Islet precursor cell (in vitro differentiated cells): ENCODE data around the gene RHBDD3.

ENCODE experiments used
- DNase-seq: peaks from one replicate; pipeline ENCODE4 v3.0.0-alpha.2; 2018

Gene RHBDD3

DNA sequence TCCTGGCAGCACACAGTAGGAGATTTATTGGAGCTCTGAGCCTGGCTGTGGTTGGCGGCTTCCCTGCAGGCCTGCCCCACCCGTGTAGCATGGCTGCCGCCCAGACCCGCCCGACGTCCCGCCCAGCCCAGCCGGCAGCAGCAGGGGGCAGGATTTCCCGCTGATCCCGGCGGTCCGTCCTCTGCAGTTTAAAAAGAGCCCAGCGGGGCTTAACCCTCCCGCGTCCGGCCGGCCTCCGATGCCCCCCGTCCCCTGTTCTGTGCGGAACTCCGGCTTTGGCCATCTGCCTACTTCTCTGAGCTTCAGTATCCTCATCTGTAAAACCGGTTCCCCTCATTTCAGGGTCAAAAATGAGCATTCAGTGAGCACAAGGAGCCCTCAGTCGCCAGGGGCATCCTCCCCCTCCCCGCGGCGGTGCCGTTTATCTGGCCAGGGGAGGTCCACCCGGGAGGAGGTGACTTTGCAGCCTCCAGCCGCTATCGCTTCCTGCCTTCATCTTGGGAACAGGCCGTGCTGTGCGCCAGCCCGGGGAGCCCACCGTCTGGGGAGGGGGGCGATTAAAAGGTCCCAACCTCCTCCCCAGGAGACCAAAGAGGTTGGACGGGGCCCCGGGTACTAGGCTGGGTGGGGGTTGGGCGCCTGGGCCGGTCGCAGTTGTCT, 38.5 kb upstream of the RHBDD3 start, which contains the start of gene GAS2L1:
Gene GAS2L1 (plus strand): TSS at position 476 of the 660 bp plus-strand sequence. CDS start 1,456 bp downstream, outside the sequence.
- DNase-seq = peak; percentile 95

DNA sequence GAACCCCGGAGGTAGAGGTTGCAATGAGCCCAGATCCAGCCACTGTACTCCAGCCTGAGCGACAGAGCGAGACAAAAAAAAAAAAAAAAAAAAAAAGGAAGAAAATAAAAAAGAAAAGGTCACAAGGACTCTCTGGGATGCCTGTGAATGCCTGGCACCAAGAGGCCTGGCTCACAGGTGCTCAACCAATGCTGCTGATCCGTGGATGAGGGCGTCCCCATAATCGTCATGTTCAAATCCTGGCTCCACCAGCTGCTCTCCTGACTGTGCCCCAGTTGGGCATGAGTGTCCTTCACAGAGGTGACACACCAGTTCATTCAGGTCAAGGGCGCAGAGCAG, 38.0 kb upstream of the RHBDD3 start:
- no peak for DNase-seq

DNA sequence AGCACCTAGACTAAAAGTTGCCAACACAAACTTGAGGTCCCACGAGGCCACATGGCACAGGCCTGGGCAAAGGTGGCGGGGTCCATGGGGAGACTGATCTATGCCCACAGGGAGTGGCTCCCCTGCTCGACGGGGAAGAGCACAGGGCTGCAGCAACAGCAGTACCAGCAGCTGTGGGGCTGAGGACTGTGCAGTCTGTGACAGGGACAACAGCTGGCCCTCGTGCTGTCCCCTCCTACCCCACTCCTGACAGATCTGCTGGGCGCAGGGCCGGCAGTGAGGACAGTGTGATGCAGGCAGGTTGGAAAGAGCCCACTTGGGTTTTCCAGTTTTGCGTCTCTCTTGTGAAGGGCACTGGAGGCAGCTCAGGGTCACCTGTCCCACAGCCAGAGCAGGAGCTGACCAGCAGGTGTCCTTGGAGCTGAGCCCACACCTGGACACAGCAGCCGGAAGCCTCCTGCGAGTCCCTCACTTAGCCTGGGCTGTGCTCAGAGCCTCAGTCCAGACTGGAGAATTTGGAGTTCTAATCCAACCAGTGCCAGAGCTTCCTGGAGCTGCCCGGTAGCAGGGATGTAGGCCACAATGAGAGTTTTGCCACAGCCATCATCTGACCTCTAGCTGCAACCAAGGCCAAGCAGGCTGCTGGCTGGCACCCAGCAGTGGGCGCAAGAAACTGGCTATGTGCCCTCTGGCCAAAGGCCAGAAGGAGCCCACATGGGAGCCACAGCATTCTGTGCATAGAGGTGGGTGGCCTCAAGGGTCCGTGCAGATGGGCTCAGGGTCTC, 35.1 kb upstream of the RHBDD3 start:
- peak; percentile 76 for DNase-seq

DNA sequence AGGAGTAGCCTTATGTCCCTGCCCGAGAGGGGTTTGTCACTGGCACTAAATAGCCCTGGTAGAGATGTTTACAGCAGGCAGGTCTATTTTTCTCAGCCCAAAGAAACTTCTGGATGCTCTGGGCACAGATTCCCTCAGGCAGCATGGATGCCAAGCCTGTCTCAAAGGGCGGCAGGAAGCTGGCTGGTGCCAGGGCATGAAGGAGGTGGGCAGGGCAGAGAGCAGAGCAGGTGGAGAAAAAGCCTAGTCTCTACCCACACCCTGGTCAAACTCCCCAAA, 34.6 kb upstream of the RHBDD3 start:
- DNase-seq = no peak

DNA sequence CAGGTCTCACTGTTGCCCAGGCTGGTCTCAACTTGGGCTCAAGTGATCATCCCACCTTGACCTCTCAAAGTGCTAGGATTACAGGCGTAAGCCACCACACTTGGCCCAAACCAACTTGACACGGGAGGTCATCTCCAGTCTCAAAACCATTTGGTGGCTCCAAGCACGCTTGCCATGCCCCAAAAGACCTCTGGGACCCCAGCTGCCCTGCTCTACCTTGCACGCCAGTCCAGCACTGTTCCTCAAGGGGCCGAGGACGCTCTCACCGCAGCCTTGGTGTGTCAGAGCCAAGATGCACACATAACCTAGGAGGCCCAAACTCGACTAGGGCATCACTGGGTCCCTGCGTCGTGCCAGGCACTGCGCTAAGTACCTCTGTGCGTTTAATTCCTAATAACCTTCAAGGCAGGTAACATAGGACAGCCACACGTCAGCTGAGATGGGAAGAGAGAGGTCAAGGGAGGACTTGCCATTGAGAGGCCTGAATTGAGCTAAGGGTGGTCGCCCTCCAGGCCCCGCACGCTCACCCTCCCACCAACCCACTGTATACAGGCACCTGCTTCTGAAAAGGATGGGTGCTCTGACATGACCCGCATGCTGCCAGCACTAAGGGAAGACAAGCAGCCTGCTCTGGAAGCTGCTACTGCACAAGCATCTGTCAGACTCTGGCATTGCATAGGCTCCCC, 34.1 kb upstream of the RHBDD3 start:
- peak; percentile 54 for DNase-seq

DNA sequence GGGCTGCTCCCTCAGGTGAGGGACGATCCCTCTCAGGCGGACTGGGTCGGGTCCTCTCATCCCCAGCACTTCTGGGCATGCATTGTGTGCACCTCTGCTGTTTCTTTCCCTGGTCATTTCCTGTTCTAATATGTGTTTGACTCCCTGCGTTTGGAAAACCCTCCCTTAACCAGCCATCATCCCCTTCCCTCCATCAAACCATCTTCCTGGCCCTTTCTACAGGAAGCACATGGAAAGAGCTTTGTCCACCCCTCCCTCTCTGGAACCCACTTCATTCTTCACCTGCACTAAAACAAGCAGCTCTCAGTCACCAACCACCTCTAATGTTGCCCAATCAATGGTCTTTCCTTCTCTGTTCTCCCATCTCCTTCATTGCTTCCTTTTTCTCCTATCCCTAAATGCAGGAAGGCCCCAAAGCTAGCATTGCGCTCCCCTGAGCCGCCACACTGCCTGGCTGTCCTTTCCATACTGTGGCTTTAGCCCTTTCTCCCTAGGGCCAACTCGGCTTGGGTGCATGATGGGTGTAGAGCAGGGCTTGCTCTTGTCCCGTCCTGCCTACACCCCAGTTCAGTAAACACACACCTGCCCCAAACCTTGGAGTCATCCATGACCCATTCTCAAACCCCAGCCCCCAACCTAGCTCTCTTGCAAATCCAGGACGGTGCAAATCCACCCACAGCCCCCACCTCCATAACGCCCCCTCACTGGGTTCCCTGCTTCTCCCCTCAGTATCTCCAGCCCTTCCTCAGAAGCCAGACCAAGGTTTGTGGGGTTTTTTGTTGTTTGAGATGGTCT, 33.2 kb upstream of the RHBDD3 start:
- peak; percentile 53 for DNase-seq

DNA sequence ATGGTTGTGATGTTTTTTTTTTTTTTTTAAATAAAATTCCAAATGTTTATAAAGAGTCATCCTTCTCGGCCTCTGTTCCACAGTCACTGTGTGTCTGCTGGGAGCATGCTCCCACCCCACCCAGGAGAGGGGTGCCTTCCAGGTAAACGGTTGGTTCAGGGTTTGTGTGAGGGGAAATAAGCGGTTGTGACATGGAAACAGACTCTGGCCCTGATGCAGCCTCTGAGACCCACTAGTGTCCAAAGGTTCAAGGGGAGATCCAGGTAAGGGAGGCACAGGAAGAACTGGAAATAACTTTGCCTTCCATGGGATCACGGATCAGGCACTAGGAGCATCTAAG, 32.7 kb upstream of the RHBDD3 start:
- DNase-seq = no peak

DNA sequence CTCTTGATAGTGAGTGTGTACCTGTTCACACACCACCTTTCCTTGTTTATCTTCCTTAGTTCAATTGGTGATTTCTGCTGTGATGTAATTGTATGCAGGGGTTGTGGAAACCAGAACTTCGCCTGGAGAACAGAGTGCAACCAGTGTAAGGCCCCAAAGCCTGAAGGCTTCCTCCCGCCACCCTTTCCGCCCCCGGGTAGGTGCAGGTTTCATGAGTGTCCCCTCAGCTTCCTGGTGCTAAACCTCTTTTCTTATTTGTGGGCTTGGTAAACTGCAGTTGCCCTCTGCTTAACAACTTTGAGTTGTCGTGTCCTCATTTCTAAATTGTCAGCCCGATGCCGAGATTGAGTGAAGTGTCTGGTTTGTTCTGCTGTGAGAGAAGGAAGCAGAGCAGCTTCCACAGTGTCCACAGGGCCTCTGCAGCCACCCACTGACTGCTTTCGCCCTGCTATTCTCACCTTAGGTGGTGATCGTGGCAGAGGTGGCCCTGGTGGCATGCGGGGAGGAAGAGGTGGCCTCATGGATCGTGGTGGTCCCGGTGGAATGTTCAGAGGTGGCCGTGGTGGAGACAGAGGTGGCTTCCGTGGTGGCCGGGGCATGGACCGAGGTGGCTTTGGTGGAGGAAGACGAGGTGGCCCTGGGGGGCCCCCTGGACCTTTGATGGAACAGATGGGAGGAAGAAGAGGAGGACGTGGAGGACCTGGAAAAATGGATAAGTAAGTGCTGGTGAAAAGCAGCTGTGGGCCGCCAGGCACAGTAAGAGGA, 31.5 kb upstream of the RHBDD3 start:
- DNase-seq = peak; percentile 42

DNA sequence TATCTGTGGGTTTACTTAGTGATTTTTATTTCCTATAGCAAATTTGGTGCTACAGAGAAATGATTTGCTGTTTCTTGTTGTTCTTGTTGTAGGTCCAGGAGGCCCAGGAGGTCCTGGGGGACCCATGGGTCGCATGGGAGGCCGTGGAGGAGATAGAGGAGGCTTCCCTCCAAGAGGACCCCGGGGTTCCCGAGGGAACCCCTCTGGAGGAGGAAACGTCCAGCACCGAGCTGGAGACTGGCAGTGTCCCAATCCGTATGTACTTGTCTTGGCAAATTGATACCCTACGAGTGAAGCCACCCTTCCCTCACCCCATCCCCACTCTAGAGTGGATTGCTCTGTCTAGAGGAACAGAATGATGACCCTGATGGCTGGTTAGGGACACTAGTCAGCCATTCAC, 30.9 kb upstream of the RHBDD3 start:
- peak; percentile 40 for DNase-seq

DNA sequence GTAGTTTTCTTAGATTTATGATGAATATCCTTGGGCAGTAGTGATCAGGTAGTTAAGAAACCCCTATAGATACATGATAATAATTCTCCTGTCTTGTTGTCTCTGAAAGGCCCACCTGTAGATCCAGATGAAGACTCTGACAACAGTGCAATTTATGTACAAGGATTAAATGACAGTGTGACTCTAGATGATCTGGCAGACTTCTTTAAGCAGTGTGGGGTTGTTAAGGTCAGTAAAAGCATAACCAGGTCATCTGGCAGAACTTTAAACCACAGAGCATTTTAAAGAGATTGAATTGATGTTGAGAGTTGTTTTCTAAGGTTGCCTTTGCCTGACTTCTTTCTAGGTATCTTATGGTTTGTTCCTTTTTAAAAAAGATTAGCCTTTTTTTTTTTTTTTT, 24.6 kb upstream of the RHBDD3 start:
- DNase-seq = no peak

DNA sequence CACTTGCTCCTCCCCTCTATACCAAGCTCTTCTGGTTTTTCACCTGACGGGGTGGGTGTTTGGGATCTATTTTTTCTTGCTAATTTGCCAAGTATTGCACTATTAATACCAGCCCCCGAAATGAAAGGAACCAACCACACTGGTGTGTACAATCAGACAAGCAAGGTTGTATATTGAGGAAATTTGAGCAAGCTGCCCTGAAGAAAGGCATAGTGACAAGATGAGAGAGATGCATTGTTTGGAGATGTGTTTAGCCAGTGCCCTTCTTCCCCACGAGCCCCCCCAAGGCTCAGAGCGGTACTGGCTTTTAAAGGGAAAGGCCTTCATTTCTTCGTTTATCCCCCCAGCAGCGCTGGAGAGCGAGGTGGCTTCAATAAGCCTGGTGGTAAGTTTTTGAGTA, 23.4 kb upstream of the RHBDD3 start:
- DNase-seq = peak; percentile 44

DNA sequence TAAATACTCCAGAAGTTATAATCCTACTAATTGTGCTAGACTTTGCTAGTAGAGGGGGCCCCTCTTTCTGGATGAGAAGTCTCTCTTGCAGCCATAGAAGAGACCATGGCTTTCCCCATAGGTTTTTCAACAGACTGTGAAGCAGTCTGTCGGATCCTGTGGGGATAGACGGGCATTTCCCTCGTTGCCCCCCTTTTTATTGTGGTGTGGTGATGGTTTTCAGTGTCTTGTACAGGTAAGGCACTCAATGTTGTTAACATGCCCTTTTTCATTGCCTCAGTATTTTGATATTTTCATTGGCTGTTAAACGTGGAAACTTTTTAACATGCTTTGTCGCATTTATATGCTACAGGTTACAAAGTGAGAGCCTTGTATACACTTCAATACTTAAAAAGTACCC, 22.3 kb upstream of the RHBDD3 start:
- DNase-seq = no peak

DNA sequence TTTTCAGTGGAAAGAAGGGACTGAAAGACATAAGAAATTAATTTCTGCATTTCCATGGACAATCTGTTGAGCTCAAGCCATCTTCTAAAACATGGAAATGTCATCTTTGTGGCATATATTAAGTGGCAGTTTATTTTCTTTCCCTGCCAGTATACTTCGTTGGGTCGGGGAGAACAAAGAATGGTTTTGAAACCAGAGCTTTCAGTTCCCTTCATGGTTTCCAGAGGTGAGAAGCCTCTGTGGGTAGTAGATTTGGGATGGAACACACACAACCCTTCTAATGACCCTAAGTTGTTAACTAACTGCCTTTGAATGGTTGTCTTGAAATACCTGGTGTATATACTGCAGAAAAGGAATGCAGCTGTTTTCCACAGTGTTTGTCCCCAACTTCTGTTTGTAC, 21.1 kb upstream of the RHBDD3 start:
- no peak for DNase-seq

DNA sequence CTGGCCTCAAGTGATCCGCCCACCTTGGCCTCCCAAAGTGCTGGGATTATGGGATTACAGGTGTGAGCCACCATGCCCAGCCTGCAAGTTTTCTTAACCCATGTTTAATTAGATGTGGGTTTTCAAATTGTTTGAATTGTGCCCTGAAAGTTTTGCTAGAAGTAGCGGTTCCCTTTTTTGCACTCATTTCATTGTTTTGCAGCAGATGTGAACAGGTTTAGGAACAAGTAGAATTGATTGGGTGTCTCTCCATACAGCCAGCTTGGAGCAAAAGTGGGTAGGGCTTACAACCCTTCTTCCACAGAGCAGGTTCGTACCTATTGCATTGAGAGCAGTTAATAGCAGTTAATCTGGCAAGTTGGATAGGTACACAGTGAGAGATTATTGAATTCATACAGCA, 16.4 kb upstream of the RHBDD3 start:
- no peak for DNase-seq

DNA sequence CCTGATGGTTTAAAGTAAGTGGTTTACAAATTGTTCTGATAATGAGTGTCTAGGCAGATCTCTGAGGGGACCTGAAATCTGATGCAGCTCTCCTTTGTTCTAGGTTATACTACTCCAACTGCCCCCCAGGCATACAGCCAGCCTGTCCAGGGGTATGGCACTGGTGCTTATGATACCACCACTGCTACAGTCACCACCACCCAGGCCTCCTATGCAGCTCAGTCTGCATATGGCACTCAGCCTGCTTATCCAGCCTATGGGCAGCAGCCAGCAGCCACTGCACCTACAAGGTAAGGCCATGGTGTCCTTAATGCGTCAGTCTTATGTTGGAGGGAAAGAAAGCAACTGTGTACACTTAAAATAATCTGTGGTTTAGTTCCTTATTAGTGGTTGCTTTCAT, 10.1 kb upstream of the RHBDD3 start:
- no peak for DNase-seq

DNA sequence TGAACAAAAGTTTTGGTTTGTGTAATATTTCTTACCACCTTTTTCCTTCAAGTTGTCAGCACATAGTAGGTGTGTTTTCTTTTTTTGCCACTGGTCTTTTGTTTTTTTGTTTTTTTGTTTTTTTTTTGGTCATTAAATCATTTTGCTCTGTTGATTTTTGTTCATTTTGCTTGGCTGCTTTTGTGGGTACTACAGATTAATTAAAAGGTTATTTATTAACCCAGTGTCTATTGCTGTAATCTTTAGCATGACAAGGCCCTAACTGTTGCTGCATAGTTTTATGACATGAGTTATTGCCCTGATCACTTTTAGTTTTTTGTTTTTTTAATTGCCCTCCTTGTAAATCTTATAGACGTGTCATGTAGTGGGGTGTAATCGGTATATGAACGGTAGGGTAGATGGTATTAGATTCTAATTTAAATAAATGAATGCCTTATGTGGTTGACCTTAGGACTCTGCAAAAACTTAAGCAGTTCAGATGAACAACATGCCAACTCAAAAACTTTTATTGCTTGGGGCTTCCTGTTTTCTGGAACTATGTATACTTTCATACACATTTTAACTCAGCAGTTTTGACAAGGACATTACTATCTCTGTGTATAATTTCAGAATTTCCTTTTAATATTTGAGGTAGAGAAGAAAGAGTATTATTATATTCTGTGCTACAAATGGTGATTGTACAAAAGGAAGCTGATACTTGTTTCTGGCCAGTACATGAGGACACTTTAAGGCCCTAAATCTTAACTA, 8.2 kb upstream of the RHBDD3 start:
- no peak for DNase-seq

DNA sequence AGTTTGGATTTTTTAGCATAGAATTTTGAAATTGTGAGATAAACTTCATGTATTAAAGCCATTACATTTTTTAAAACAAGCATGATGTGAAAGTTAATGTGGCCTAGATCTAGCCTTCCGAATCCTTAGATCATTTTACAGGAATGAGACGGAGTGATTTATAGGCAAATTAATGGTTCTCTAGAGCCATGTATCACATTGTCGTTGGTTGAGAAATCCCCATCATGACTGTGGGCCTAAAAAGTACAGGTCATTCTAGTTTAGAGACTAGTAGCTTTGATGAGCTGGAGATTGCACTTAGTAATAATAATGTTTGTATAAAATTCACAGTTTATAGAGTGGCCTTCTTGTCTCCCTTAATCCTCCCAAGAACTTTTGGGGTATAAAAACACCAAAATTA, 7.4 kb upstream of the RHBDD3 start:
- DNase-seq = no peak

DNA sequence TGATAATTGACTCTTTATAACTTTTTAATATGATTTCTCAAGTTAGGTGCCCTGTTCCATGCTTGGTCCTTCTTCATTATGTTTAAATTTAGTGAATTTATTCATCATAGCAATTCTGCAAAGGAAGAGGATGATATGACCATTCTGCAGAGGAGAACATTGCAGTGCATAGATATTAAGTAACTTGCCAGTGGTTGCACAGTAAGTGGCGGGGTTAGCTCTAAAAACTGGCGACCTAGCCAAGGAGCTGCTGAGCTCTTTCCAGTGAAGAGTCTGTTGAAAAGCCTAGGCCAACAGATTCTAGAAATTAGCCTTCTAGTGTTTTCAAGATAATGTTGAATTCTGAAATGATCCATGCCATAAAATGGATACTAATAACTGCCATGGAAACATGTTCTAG, 4.8 kb upstream of the RHBDD3 start:
- no peak for DNase-seq

DNA sequence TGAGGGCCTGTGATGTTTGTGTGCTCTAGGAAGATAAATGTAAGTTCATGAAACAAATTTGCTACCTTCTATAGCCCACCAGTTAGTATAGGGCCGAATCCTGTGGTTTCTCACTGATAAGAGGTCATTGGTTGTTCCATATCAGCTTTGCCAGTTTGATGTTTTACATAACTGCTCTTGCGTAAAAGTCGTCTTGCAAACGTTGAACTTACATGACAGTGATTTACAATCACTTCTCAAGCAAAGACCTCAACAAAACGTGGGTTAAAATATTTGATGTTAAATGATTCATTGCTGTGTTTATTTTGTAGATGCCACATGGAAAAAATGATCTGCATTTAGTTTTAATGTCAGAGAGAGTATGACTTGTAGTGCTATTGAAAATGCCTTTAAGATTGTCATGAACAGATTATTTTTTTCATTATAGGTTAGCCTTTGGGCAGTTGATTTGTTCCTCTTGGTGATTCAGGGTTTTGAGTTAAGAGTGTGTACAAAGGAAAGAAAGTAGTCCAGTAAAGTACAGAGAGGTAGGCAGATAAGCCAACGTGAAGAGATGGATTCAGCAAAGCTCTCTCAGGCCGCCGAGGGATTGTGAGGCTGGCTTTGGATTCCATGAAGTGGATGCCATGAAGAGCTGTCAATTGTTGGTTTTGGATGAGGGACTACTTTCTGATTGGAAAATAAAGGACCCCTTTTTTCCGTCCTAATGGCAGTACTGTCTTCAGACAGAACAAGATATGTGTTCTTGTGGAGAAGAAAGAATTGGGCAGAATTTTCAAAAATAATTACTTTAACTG, 2.9 kb upstream of the RHBDD3 start:
- no peak for DNase-seq

DNA sequence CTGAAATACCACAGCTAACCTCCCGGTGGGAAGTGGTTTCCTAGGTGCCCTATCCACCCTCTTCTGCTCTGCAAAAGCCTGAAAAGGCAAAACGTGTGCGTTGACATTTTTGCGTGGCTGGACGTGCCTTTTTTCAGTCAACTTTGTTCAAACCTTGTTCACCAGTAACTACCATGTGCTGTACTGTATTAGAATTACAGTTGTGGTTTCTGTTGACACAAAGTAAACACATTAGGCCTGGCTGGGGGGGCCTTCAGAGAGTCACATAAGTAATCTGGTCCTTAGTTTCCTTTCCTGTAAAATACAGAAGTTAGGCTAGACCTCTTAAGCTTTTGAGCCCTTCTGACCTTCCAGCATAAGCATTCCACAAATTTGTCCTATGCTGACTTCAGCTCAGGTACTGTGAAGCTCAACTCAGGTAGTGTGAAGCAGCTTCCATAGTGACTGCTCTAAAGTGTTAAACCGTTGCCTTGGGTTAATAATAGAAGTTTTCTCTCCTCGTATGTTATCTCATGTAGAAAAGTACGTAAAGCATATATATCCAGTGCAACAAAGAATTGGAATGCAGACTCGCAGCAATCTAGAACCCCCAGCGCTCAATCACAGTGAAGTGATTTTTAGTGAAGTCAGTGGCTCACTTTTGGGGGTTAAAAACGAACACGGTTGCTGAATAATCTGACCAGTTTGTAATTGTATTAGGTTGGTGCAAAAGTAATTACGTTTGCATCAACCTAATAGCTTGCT, 2.1 kb upstream of the RHBDD3 start:
- DNase-seq = no peak

DNA sequence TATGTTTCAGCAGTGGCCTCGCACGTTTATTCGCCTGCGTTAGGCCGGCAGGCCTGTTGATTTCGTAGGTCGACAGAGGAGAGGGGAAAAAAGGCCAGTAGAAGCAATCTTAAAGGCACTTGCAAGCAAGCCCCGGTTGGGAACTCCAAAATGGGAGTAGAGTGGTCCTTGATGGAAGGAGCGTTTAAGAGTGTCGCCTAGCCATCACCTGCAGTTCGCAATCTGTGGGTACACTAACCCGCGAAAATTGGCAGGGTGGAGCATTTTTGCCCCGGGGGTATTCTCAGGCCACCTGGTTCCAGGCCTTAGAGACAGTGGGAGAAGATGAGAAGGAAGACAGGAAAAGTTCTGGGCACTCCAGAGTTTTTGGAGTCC, 1.4 kb upstream of the RHBDD3 start:
- no peak for DNase-seq
